Stimulated activated naive CD4-positive, alpha-beta T cell treated with Interleukin-2 at 50 U/mL for 16 hours (primary cell): Measurements from ENCODE around the gene DNAJB5.
"Not testable (repeated sequence)": the region's sequence is repeated elsewhere in the genome, so short reads cannot be mapped to it uniquely, and the experiment has no call there.

Source experiments
- DNase-seq: peaks from one replicate; lab custom pipeline; 2025; lab: John Stamatoyannopoulos, UW

DNAJB5 gene

DNA sequence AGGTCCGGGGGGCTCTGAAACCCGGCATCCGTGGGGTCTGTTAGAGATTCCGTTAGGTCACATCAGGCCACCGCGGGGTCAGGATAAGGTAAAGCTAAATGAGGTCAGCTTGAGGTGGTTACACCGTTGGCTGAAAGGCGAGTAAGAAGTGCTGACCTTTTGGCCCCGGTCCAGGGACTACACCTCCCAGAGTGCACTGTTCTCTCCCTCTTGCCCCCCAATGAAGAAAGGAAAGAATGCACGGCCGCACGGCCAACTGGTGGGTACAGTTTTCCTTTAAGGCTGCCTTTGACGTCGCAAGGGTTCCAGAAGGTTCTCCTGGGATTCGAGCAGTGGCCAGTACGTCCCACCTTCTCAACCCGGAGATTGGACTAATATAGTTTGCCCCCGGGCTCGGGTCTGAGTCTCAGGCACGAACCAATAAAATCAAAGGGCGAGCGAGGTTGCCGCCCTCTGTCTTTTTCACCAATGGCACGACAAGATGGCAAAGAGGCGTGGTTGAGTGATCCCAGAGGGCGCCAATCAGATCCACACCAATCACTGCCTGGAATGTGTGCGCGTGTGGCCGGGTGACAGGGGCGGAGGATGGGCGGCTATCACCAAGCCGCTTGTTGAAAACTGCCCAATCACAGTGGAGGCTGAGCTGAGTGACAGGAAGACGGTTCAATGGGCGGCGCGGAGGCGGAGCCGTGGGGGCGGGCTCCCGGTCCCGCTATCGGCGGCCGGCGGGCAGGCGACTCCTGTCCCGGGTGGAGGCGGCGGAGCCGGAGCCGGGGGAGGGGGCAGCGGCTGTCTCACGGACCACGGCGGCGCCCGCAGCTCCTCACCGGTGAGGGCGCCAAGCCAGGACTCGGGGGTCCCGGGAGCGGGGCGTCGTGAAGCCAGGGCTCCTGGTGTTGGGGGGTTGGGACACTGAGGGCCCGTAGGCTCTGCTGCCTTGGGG lies at the start of gene DNAJB5:
Gene DNAJB5 (plus strand): TSS at position 743 of the 943 bp plus-strand sequence. CDS start 886 bp downstream, outside the sequence.
- peak; percentile 98 for DNase-seq

DNA sequence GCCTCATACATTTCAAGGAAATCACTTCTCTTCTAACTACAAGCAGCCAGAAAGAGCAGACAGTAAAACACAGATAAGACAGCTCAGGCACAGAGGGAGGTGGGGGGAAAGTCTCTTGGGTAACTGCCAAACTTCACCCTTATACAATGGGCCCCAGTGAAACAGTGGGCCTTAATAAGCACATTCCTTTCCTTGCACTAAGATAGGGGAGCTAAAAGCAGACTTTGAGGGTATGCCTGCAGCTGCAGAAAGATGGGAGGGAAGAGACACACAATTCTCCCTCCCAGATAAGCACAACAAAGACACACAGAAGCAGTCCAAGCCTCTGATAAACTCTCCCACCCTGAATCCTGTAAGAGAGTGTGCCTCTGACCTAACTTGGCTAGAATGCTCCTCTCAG lies 49.6 kb upstream of the DNAJB5 start:
- not testable (repeated sequence) for DNase-seq

DNA sequence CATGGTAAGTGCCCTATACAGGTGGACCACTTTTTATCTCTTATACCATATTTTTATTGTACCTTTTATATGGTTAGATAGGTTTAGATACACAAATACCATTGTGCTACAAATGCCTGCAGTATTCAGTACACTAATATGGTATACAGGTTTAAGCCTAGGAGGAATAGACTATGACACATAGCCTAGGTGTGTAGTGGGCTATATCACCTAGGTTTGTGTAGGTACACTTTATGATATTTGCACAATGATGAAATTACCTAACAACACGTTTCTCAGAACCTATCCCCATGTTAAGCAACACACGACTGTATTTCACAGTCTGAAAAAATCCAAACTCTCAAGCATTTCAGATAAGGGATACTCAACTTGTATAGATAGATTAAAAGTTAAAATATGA lies 41.1 kb upstream of the DNAJB5 start:
- DNase-seq: no peak

GRCh38 chr9:34954225-34954624 lies 35.3 kb upstream of the DNAJB5 start:
- no peak for DNase-seq

- not testable (repeated sequence) for DNase-seq
Measured at GRCh38 chr9:34956066-34956465, 33.5 kb upstream of the DNAJB5 start.

GRCh38 chr9:34956648-34957047 lies 32.9 kb upstream of the DNAJB5 start:
- no peak for DNase-seq

DNA sequence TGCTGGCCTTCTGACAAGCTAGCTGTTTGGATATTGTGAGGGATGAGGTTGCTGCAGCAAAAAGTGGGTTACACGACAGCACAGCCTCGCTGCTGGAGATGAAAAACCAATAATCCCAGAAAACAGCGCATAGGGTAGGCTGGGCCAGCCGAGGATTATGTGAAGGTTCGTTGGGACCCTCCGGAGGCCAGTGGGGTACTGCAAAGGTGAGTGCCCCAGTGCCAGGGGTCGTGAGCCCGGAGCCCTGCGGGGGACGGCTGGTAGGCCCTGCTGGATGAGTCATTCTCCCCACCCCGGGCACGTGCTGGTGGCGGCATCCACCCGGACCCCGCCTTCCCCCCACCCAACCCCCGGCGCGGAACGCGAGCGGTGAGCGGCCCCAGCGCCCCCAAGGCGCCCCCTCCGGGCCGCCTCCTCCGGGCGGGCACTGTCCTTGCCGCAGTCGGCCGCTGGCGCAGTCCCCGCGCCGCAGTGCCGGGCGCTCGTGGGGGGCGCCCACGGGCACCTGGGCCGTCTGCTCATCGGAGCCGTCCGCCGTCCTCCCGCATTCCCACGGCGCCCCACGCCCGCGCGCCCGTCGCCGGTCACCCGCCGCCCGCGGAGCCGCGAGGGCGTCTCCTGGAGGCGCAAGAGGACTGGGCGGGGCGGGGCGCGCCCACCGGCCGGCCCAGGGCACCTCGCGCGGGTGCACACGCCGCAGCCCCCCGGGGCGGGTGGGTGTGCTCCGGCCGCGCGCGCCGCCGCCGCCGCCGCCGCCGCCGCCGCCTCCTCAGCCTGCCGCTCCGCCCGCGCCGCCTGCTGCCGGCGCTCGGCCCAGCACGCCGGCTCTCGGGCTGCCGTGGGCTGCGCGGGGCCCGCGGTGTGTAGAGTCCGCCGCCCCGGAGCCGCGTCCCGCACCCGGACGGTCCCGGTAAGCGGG lies 31.8 kb upstream of the DNAJB5 start, which contains the start of gene PHF24:
Gene PHF24 (plus strand): TSS at position 794 of the 919 bp plus-strand sequence. CDS start 13,014 bp downstream, outside the sequence.
- DNase-seq: no peak

GRCh38 chr9:34958411-34958982 lies 31.0 kb upstream of the DNAJB5 start:
- no peak for DNase-seq

DNA sequence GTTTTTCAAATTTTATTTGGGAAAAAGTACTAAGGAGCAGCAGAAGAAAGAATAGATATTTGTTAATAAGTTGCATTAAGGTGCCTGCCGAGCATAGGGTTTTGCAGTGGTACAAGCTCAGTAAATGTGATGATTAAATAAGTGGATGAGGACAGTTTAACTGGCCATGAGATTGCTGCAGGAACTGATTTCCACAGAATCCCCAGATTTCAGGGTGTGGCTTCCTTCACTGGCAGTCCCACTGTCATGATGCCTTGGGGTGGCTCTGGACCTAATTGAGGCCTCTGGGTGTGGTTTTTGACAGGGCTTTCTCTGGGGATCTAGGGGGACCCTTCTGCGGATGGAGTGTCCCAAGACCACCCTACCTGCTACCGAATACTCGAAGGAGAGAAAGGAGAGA lies 30.1 kb upstream of the DNAJB5 start:
- no peak for DNase-seq

GRCh38 chr9:34961574-34962490 lies 27.7 kb upstream of the DNAJB5 start:
- no peak for DNase-seq

DNA sequence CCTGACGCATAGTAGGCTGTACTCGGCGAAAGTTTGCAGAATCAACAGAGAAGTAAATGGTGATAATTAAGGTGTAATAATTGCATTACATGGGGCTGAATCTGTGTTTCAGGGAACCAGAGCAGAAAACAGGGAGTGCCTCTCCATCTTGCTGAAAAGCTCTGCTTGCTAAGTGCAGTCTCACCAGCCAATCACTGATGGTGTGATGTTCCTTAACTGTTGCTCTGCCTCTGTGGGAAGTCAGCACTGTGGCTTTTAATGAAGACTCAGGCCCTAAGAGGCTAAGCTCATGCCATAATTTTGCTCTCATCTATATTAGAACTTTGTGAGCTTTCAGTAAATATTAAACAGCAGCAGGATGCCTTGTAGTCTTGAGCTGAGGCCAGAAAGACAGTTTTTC lies 27.0 kb upstream of the DNAJB5 start:
- no peak for DNase-seq

GRCh38 chr9:34963552-34963951 lies 26.0 kb upstream of the DNAJB5 start:
- no peak for DNase-seq

DNA sequence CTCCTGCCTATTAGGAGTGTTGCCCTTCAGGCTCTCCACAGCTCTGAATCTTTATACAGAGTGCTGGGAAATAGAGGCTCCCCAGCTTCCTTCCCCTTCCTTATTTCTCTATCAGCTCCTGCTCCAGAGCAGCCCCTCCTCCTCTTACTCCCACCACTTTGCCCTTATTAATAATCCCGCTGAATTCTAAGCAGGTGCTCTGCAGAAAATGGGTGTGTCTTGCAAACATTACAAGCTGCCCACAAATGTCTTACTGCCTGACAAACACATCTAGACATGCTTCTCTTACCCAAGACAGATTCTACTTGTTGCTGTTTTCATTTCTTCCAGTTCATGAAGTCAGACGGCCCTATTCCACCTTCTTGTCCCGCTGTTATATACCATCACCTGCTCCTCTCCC lies 25.1 kb upstream of the DNAJB5 start:
- DNase-seq: no peak

DNA sequence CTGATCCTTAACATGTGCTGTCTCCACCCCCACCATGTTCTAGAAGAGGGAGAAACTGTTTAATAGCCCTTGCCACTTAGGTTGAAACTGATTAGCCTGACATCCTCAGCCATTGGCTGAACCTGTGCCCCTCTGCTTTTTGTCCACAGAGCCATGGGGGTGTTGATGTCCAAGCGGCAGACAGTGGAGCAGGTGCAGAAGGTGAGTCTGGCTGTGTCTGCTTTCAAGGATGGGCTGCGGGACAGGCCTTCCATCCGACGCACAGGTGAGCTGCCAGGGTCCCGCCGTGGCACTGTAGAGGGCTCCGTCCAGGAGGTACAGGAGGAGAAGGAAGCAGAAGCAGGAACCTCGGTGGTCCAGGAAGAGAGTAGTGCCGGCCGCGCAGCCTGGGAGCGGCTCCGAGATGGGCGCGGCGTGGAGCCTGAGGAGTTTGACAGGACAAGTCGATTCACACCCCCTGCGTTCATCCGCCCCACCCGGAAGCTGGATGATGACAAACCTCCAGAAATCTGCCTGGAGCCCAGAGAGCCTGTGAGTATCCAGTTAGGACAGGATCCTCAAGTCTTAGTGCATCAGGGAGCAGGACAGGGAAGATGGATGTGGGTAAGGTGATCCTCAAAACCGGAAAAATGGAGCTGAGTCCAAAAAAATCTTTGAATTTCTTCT lies 18.3 kb upstream of the DNAJB5 start:
- DNase-seq: no peak

DNA sequence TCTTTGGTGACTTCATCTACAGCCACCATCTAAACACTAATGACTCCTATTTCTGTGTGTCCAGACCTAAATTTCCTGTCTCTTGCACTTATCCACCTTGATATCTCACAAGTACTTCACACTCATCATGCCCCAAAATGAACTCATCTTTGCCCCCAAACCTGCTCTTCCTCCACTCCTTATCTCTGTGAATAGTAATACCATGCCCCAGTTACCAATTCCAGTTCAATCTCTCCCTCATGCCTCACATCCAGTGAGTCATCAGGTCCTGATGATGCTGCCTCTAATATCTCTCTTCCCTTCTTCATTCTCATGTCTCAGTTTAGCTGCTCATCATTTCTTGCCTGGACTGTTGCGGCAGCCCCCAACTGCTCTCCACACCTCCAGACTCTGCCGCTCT lies 14.9 kb upstream of the DNAJB5 start:
- DNase-seq: no peak

GRCh38 chr9:34976441-34976840 lies 13.1 kb upstream of the DNAJB5 start:
- DNase-seq: no peak

GRCh38 chr9:34976992-34977391 lies 12.6 kb upstream of the DNAJB5 start:
- DNase-seq: no peak

DNA sequence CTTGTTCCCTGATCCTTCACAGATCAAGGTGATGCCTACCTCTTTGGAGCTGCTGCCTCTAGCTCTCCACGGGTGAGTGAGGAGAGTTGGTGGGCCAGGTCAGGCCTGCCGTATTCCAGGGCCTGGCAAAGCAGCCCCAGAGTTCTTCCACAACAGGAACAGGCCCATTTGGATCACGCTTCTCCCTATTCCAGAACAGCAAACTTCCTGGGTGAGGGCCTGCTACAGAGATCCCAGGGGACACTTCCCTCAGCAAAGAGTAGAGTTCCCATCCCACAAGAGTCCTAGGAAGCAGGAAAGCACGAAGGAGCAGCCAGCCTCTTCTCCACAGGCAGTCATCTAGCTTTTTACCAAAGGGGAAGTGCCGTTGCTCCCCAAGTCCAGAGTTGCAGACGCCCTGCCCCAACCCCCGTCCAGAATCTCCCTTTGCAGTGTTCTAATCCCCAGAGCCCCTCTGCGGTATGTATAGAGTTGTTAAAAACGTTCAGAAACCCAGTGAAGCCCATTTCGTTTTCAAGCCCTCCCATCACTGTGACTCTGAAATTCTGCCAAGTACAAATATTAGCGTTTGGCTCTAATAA lies 9.3 kb upstream of the DNAJB5 start:
- no peak for DNase-seq

GRCh38 chr9:34982361-34982760 lies 7.2 kb upstream of the DNAJB5 start:
- no peak for DNase-seq

GRCh38 chr9:34983209-34983608 lies 6.3 kb upstream of the DNAJB5 start:
- no peak for DNase-seq
